ENCODE data around the gene GAB2.

Gene GAB2

GRCh38 chr11:78221396-78222315 lies 196.0 kb downstream of the GAB2 start:
- H3K4me3 ChIP-seq (ENCODE audit: insufficient read depth, low read depth, low read length, poor library complexity, severe bottlenecking), result no peak overlapping the region
- no peaks in the 10 kb centered on the region for H3K4me1 ChIP-seq (ENCODE audit: control insufficient read depth, insufficient read depth, low read length, poor library complexity, severe bottlenecking)
- no peak for DNase-seq
- no peak overlapping the region for H3K27ac ChIP-seq (ENCODE audit: insufficient read depth, low read length, poor library complexity, severe bottlenecking)
- H3K27me3 ChIP-seq (replicated peaks; ENCODE audit: control insufficient read depth, insufficient read depth, low read length, poor library complexity, severe bottlenecking), result no peaks in the 10 kb centered on the region
- peaks cover 4% of the 10 kb centered on the region for H3K36me3 ChIP-seq (ENCODE audit: control insufficient read depth, insufficient read depth, low read length)
- H3K9me3 ChIP-seq (ENCODE audit: control insufficient read depth, low read length), result no peaks in the 10 kb centered on the region

GRCh38 chr11:78220218-78221157 lies 197.1 kb downstream of the GAB2 start:
- H3K4me1 ChIP-seq (ENCODE audit: control insufficient read depth, insufficient read depth, low read length, poor library complexity, severe bottlenecking), result no peaks in the 10 kb centered on the region
- peaks cover 4% of the 10 kb centered on the region for H3K36me3 ChIP-seq (ENCODE audit: control insufficient read depth, insufficient read depth, low read length)
- H3K4me3 ChIP-seq (ENCODE audit: insufficient read depth, low read depth, low read length, poor library complexity, severe bottlenecking), result no peak overlapping the region
- no peak for DNase-seq
- H3K9me3 ChIP-seq (ENCODE audit: control insufficient read depth, low read length), result no peaks in the 10 kb centered on the region
- H3K27ac ChIP-seq (ENCODE audit: insufficient read depth, low read length, poor library complexity, severe bottlenecking), result no peak overlapping the region
- H3K27me3 ChIP-seq (replicated peaks; ENCODE audit: control insufficient read depth, insufficient read depth, low read length, poor library complexity, severe bottlenecking), result no peaks in the 10 kb centered on the region

- Histone ChIP-seq H3K4me1 (ENCODE audit: control insufficient read depth, insufficient read depth, low read length, poor library complexity, severe bottlenecking) (no peaks in the 10 kb centered on the region), H3K27ac (ENCODE audit: insufficient read depth, low read length, poor library complexity, severe bottlenecking) (no peak overlapping the region), H3K36me3 (ENCODE audit: control insufficient read depth, insufficient read depth, low read length) (peaks cover 10% of the 10 kb centered on the region), H3K9me3 (ENCODE audit: control insufficient read depth, low read length) (no peaks in the 10 kb centered on the region), H3K27me3 (replicated peaks; ENCODE audit: control insufficient read depth, insufficient read depth, low read length, poor library complexity, severe bottlenecking) (no peaks in the 10 kb centered on the region), H3K4me3 (ENCODE audit: insufficient read depth, low read depth, low read length, poor library complexity, severe bottlenecking) (no peak overlapping the region)
- no peak for DNase-seq
Measured at GRCh38 chr11:78219493-78220217, 198.0 kb downstream of the GAB2 start.

GRCh38 chr11:78218707-78219492 lies 198.7 kb downstream of the GAB2 start:
- DNase-seq, result no peak
- Histone ChIP-seq H3K27me3 (replicated peaks; ENCODE audit: control insufficient read depth, insufficient read depth, low read length, poor library complexity, severe bottlenecking) (no peaks in the 10 kb centered on the region), H3K4me1 (ENCODE audit: control insufficient read depth, insufficient read depth, low read length, poor library complexity, severe bottlenecking) (no peaks in the 10 kb centered on the region), H3K9me3 (ENCODE audit: control insufficient read depth, low read length) (no peaks in the 10 kb centered on the region), H3K4me3 (ENCODE audit: insufficient read depth, low read depth, low read length, poor library complexity, severe bottlenecking) (no peak overlapping the region), H3K36me3 (ENCODE audit: control insufficient read depth, insufficient read depth, low read length) (peaks cover 13% of the 10 kb centered on the region), H3K27ac (ENCODE audit: insufficient read depth, low read length, poor library complexity, severe bottlenecking) (no peak overlapping the region)

GRCh38 chr11:78217650-78218541 lies 199.7 kb downstream of the GAB2 start:
- no peak overlapping the region for H3K27ac ChIP-seq (ENCODE audit: insufficient read depth, low read length, poor library complexity, severe bottlenecking)
- no peak for DNase-seq
- peaks cover 18% of the 10 kb centered on the region for H3K36me3 ChIP-seq (ENCODE audit: control insufficient read depth, insufficient read depth, low read length)
- no peaks in the 10 kb centered on the region for H3K4me1 ChIP-seq (ENCODE audit: control insufficient read depth, insufficient read depth, low read length, poor library complexity, severe bottlenecking)
- no peak overlapping the region for H3K4me3 ChIP-seq (ENCODE audit: insufficient read depth, low read depth, low read length, poor library complexity, severe bottlenecking)
- no peaks in the 10 kb centered on the region for H3K27me3 ChIP-seq (replicated peaks; ENCODE audit: control insufficient read depth, insufficient read depth, low read length, poor library complexity, severe bottlenecking)
- no peaks in the 10 kb centered on the region for H3K9me3 ChIP-seq (ENCODE audit: control insufficient read depth, low read length)

- Histone ChIP-seq H3K4me3 (ENCODE audit: insufficient read depth, low read depth, low read length, poor library complexity, severe bottlenecking) (no peak overlapping the region), H3K4me1 (ENCODE audit: control insufficient read depth, insufficient read depth, low read length, poor library complexity, severe bottlenecking) (no peaks in the 10 kb centered on the region), H3K36me3 (ENCODE audit: control insufficient read depth, insufficient read depth, low read length) (peaks cover 18% of the 10 kb centered on the region), H3K27me3 (replicated peaks; ENCODE audit: control insufficient read depth, insufficient read depth, low read length, poor library complexity, severe bottlenecking) (no peaks in the 10 kb centered on the region), H3K27ac (ENCODE audit: insufficient read depth, low read length, poor library complexity, severe bottlenecking) (no peak overlapping the region), H3K9me3 (ENCODE audit: control insufficient read depth, low read length) (no peaks in the 10 kb centered on the region)
- DNase-seq, result no peak
Measured at GRCh38 chr11:78216571-78217287, 200.9 kb downstream of the GAB2 start.

GRCh38 chr11:78216021-78216420 lies 201.6 kb downstream of the GAB2 start:
- no peaks in the 10 kb centered on the region for H3K4me1 ChIP-seq (ENCODE audit: control insufficient read depth, insufficient read depth, low read length, poor library complexity, severe bottlenecking)
- H3K9me3 ChIP-seq (ENCODE audit: control insufficient read depth, low read length), result no peaks in the 10 kb centered on the region
- H3K27ac ChIP-seq (ENCODE audit: insufficient read depth, low read length, poor library complexity, severe bottlenecking), result no peak overlapping the region
- H3K4me3 ChIP-seq (ENCODE audit: insufficient read depth, low read depth, low read length, poor library complexity, severe bottlenecking), result no peak overlapping the region
- H3K36me3 ChIP-seq (ENCODE audit: control insufficient read depth, insufficient read depth, low read length), result peaks cover 18% of the 10 kb centered on the region
- no peaks in the 10 kb centered on the region for H3K27me3 ChIP-seq (replicated peaks; ENCODE audit: control insufficient read depth, insufficient read depth, low read length, poor library complexity, severe bottlenecking)
- no peak for DNase-seq

GRCh38 chr11:78214331-78215194 lies 203.1 kb downstream of the GAB2 start:
- Histone ChIP-seq H3K4me3 (ENCODE audit: insufficient read depth, low read depth, low read length, poor library complexity, severe bottlenecking) (no peak overlapping the region), H3K36me3 (ENCODE audit: control insufficient read depth, insufficient read depth, low read length) (peaks cover 21% of the 10 kb centered on the region), H3K4me1 (ENCODE audit: control insufficient read depth, insufficient read depth, low read length, poor library complexity, severe bottlenecking) (no peaks in the 10 kb centered on the region), H3K27ac (ENCODE audit: insufficient read depth, low read length, poor library complexity, severe bottlenecking) (no peak overlapping the region), H3K9me3 (ENCODE audit: control insufficient read depth, low read length) (no peaks in the 10 kb centered on the region), H3K27me3 (replicated peaks; ENCODE audit: control insufficient read depth, insufficient read depth, low read length, poor library complexity, severe bottlenecking) (no peaks in the 10 kb centered on the region)
- DNase-seq, result no peak
